Suprapubic skin (tissue), 4 donors: ENCODE results near the gene LRBA. TPM values are rescaled to one million over a fixed set of nuclear protein-coding genes. Genes with fewer than 3 reads are reported as not detected.
"Not testable (repeated sequence)": the region's sequence is repeated elsewhere in the genome, so short reads cannot be mapped to it uniquely, and the experiment has no call there.

Experiments
- DNase-seq, 2 donors: peaks; one replicate each; pipeline ENCODE4 v3.0.0-alpha.2; 2019; ENCODE audit warnings: low spot score in 2 of 2
- H3K27ac ChIP-seq: fragments of 200-600 bp; sonication (generic); one replicate; pipeline ENCODE4 v1.5.1; 2019
- H3K27me3 ChIP-seq: fragments of 200-600 bp; sonication (generic); one replicate; pipeline ENCODE4 v1.5.1; 2019
- H3K36me3 ChIP-seq: fragments of 200-600 bp; sonication (generic); one replicate; pipeline ENCODE4 v1.5.1; 2019
- H3K4me1 ChIP-seq: fragments of 200-600 bp; sonication (generic); one replicate; pipeline ENCODE4 v1.5.1; 2019
- H3K4me3 ChIP-seq: fragments of 200-600 bp; sonication (generic); one replicate; pipeline ENCODE4 v1.5.1; 2019; ENCODE audit warnings: mild to moderate bottlenecking
- H3K9me3 ChIP-seq: fragments of 200-600 bp; sonication (generic); one replicate; pipeline ENCODE4 v1.5.1; 2019
- EP300 ChIP-seq: sonication (generic); formaldehyde crosslinking; IDR thresholded peaks from one replicate; pipeline ENCODE4 v1.6.1; 2017; ENCODE audit warnings: antibody characterized with exemption
- POLR2A ChIP-seq, 2 donors: fragments of 450-650 bp; IDR thresholded peaks; one replicate each; pipeline ENCODE4 v1.6.1; 2017; ENCODE audit warnings: antibody characterized with exemption in 2 of 2, mild to moderate bottlenecking in 2 of 2, moderate library complexity in 2 of 2
- POLR2AphosphoS5 ChIP-seq, 3 donors: sonication (generic); formaldehyde crosslinking; IDR thresholded peaks; one replicate each; pipeline ENCODE4 v1.6.1; 2017; ENCODE audit warnings: antibody characterized with exemption in 3 of 3
- WGBS: methylation state at CpG from one replicate; pipeline ENCODE4 v1.1.5; 2018; 5-methylcytosine and 5-hydroxymethylcytosine counted together
- total RNA-seq, 4 donors: library from RNA; depleted of rRNA; stranded (reverse); fragments of >200 nt; gene quantifications; one replicate each; pipeline ENCODE4 v1.1.0, GENCODE V29; 2016
- TF ChIP-seq, protein P1 (sequence below), 2 donors: fragments of 200-600 bp in 1 of 2; fragments of 450-650 bp in 1 of 2; sonication (generic) in 1 of 2; IDR thresholded peaks; one replicate each; pipeline ENCODE4 v1.5.1; 2016 to 2019; ENCODE audit warnings: antibody characterized with exemption in 2 of 2, mild to moderate bottlenecking in 1 of 2, moderate library complexity in 1 of 2

Gene LRBA
- total RNA-seq, 4 donors from 2014 or later, result 64.6 to 128 (median 81.0) TPM

DNA sequence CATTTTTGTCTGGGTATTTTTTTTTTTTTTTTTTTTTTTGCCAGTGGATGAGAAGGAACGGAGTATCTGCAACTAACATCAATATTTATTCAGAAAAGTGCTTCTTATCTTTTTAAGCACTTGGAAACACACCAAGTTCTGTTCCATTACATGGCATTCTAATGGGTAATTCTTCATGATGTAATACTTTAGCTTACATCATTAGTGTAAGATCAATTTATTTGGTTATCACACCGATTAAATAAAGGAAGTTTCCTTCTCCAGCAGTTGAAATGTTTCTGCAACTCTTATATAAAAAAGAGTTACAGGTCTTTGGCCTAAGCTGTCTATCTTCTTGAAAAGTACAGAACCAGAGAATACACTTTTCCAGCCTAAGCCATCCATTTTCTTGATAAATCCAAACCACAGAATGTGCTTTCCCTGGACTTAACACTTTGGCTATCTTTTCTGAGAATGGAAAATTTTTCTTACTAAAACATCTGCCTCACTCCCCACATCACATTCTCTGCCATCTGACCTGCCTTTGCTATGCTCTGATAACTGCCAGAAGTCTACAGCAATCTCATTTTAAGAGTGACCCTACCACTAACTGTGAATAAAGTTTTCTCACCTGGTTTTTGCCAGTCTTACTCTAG, 625.1 kb downstream of the LRBA start:
- 81% methylated on average over 2 of the region's 2 CpGs for WGBS
- TF ChIP-seq POLR2AphosphoS5 (IDR thresholded peaks at IDR 0.05) (no peak), EP300 (no peak), POLR2A (IDR thresholded peaks at IDR 0.05) (no peak)
- TF ChIP-seq, protein P1, sequence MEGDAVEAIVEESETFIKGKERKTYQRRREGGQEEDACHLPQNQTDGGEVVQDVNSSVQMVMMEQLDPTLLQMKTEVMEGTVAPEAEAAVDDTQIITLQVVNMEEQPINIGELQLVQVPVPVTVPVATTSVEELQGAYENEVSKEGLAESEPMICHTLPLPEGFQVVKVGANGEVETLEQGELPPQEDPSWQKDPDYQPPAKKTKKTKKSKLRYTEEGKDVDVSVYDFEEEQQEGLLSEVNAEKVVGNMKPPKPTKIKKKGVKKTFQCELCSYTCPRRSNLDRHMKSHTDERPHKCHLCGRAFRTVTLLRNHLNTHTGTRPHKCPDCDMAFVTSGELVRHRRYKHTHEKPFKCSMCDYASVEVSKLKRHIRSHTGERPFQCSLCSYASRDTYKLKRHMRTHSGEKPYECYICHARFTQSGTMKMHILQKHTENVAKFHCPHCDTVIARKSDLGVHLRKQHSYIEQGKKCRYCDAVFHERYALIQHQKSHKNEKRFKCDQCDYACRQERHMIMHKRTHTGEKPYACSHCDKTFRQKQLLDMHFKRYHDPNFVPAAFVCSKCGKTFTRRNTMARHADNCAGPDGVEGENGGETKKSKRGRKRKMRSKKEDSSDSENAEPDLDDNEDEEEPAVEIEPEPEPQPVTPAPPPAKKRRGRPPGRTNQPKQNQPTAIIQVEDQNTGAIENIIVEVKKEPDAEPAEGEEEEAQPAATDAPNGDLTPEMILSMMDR (IDR thresholded peaks at IDR 0.05), result no peak

DNA sequence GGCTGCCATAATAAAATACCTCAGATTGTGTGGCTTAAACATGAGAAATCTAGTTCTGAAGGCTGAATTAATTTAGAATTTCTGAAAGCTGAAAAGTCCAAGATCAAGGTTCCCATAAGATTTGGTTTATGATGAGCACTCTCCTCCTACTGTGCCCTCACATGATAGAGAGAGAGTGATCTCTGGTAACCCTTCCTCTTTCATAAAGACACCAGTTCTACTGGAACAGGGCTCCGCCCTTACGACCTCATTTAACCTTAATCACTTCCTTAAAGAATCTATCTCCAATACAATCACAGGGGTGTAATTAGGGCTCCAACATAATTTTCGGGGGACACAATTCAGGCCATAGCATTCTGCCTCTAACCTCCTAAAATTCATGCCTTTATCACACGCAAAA, 627.1 kb downstream of the LRBA start:
- Histone ChIP-seq H3K27me3 (no peaks in the 10 kb centered on the region), H3K36me3 (no peaks in the 10 kb centered on the region), H3K4me1 (peaks cover 10% of the 10 kb centered on the region), H3K4me3 (no peak overlapping the region), H3K27ac (no peak overlapping the region), H3K9me3 (peaks cover 5% of the 10 kb centered on the region)
- 86% methylated on average over 4 of the region's 4 CpGs for WGBS
- TF ChIP-seq EP300, result no peak
- TF ChIP-seq, protein P1 (IDR thresholded peaks at IDR 0.05), result no peak
- no peak for TF ChIP-seq POLR2AphosphoS5 (IDR thresholded peaks at IDR 0.05)
- TF ChIP-seq POLR2A (IDR thresholded peaks at IDR 0.05), result no peak
- DNase-seq, result no peak

More for the DNA sequence above, 625.1 kb downstream of the LRBA start:
- H3K9me3 ChIP-seq, result peaks cover 6% of the 10 kb centered on the region
- H3K4me1 ChIP-seq, result peaks cover 10% of the 10 kb centered on the region
- DNase-seq, result no peak
- H3K27ac ChIP-seq, result no peak overlapping the region
- H3K36me3 ChIP-seq, result no peaks in the 10 kb centered on the region
- no peak overlapping the region for H3K4me3 ChIP-seq
- no peaks in the 10 kb centered on the region for H3K27me3 ChIP-seq

DNA sequence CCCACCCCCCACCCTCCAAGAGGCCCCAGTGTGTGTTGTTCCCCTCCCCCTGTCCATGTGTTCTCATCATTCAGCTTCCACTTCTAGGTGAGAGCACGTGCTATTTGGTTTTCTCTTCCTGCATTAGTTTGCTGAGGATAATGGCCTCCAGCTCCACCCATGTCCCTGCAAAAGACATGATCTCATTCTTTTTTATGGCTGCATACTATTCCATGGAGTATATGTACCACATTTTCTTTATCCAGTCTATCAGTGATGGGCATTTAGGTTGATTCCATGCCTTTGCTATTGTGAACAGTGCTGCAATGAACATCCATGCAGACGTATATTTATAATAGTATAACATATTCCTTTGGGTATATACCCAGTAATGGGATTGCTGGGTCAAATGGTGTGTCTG, 628.7 kb downstream of the LRBA start:
- DNase-seq, H3K4me1 ChIP-seq, H3K27ac ChIP-seq, H3K4me3 ChIP-seq, H3K36me3 ChIP-seq, H3K9me3 ChIP-seq, H3K27me3 ChIP-seq: not testable (repeated sequence)
- WGBS, result 93% methylated on average over 2 of the region's 2 CpGs

DNA sequence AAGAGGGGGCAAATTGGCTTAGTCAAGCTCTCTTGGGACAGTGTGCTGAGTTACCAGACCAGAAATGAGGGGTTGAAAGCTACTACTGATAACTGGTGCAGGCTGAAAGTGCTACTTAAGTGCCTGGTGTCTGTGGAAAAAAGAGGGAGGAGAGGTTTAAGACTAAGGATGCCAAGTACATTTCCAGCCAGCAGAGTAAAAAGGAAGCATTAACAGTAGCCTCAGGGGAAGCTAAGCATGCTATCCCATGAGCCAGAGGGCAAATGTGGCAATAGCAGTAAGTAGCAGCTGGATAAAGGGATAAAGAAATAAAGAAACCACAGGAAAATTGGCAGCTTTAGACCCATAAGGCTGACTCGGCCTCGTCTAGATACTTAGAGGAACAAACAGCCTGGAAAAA, 629.5 kb downstream of the LRBA start:
- H3K9me3 ChIP-seq, result no peaks in the 10 kb centered on the region
- no peaks in the 10 kb centered on the region for H3K36me3 ChIP-seq
- H3K27ac ChIP-seq, result no peak overlapping the region
- 22% methylated on average over 2 of the region's 2 CpGs for WGBS
- no peak for DNase-seq
- peaks cover 10% of the 10 kb centered on the region for H3K4me1 ChIP-seq
- no peak overlapping the region for H3K4me3 ChIP-seq
- TF ChIP-seq POLR2AphosphoS5 (IDR thresholded peaks at IDR 0.05) (no peak), EP300 (no peak), POLR2A (IDR thresholded peaks at IDR 0.05) (no peak)
- TF ChIP-seq, protein P1 (IDR thresholded peaks at IDR 0.05), result no peak
- no peaks in the 10 kb centered on the region for H3K27me3 ChIP-seq

DNA sequence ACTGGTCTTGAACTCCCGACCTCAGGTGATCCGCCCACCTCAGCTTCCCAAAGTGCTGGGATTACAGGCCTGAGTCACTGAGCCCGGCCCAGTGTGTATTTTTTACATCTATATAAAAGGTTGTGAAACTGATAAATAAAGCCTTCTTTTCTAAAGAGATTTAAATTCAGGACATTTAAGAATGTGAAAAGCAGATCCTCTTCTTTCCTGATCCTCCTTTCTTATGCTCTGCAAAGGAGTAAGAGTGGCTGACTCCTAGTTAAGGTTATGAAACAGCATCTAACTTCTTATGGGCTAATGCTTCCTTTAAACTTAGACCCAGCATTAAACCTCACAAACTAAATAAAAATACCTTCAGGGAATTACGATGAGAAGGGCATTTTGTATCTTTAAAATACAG, 630.8 kb downstream of the LRBA start:
- WGBS, result 96% methylated on average over 4 of the region's 4 CpGs
- Histone ChIP-seq H3K4me3 (no peak overlapping the region), H3K4me1 (peaks cover 10% of the 10 kb centered on the region), H3K9me3 (no peaks in the 10 kb centered on the region), H3K27ac (no peak overlapping the region), H3K27me3 (no peaks in the 10 kb centered on the region), H3K36me3 (no peaks in the 10 kb centered on the region)
- no peak for TF ChIP-seq POLR2A (IDR thresholded peaks at IDR 0.05)
- TF ChIP-seq, protein P1 (IDR thresholded peaks at IDR 0.05), result no peak
- no peak for TF ChIP-seq EP300
- TF ChIP-seq POLR2AphosphoS5 (IDR thresholded peaks at IDR 0.05), result no peak
- DNase-seq, result no peak

DNA sequence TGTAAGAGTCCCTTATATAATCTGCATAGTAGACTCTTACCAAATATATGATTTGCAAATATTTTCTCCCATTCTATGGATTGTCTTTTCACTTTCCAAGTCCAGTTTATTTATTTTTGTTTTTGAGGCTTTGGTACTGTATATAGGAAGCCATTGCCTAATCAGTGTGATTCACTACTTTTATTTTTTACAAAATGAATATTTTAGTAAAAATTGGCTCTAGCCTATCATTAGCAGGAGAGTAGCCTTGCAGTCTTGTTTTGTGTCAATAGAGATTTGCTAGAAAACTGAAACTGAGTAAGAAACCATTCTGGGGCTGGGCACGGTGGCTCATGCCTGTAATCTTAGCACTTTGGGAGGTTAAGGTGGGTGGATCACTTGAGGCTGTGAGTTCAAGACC, 633.1 kb downstream of the LRBA start:
- no peaks in the 10 kb centered on the region for H3K36me3 ChIP-seq
- H3K4me1 ChIP-seq, result peaks cover 5% of the 10 kb centered on the region
- H3K9me3 ChIP-seq, result no peaks in the 10 kb centered on the region
- TF ChIP-seq POLR2AphosphoS5 (IDR thresholded peaks at IDR 0.05) (no peak), POLR2A (IDR thresholded peaks at IDR 0.05) (no peak), EP300 (no peak)
- TF ChIP-seq, protein P1 (IDR thresholded peaks at IDR 0.05), result no peak
- no peaks in the 10 kb centered on the region for H3K27me3 ChIP-seq
- WGBS, result 100% methylated on average over 1 of the region's 1 CpG
- no peak overlapping the region for H3K27ac ChIP-seq
- H3K4me3 ChIP-seq, result no peak overlapping the region
- DNase-seq, result no peak
